ENCODE measurements around the gene GAPT.

The GAPT gene

GRCh38 chr5:58462154-58462553 is 29.1 kb upstream of the GAPT start:
- peak; percentile 44 for DNase-seq

GRCh38 chr5:58462623-58463230 is 28.5 kb upstream of the GAPT start:
- DNase-seq: peak; percentile 69

GRCh38 chr5:58466939-58467338 is 24.3 kb upstream of the GAPT start:
- peak; percentile 64 for DNase-seq

- DNase-seq: no peak
These were observed 21.3 kb upstream of the GAPT start for GRCh38 chr5:58469896-58470295.

GRCh38 chr5:58475404-58475803 is 15.8 kb upstream of the GAPT start:
- no peak for DNase-seq

GRCh38 chr5:58477760-58478376 is 13.4 kb upstream of the GAPT start:
- DNase-seq: peak; percentile 54

GRCh38 chr5:58481066-58481676 is 10.1 kb upstream of the GAPT start:
- DNase-seq: no peak

- no peak for DNase-seq
These were observed 9.4 kb upstream of the GAPT start for GRCh38 chr5:58481828-58482227.

GRCh38 chr5:58482536-58482935 is 8.7 kb upstream of the GAPT start:
- no peak for DNase-seq

- no peak for DNase-seq
These were observed 6.7 kb upstream of the GAPT start for GRCh38 chr5:58484505-58484904.

GRCh38 chr5:58486290-58486689 is 4.9 kb upstream of the GAPT start:
- DNase-seq: peak; percentile 27

GRCh38 chr5:58490402-58491050 is 709 bp upstream of the GAPT start:
- no peak for DNase-seq

GRCh38 chr5:58493141-58493540 is 1.9 kb downstream of the GAPT start:
- DNase-seq: peak; percentile 28

GRCh38 chr5:58496488-58496887 is 5.3 kb downstream of the GAPT start:
- DNase-seq: peak; percentile 5

- DNase-seq: no peak
These were observed 6.2 kb downstream of the GAPT start for GRCh38 chr5:58497386-58497785.

GRCh38 chr5:58497921-58498320 is 6.7 kb downstream of the GAPT start:
- peak; percentile 13 for DNase-seq

GRCh38 chr5:58498340-58498942 is 7.2 kb downstream of the GAPT start:
- DNase-seq: peak; percentile 50

- peak; percentile 44 for DNase-seq
These were observed 8.0 kb downstream of the GAPT start for GRCh38 chr5:58499231-58499630.

GRCh38 chr5:58499941-58500340 is 8.7 kb downstream of the GAPT start:
- DNase-seq: peak; percentile 22

- DNase-seq: no peak
These were observed 10.7 kb downstream of the GAPT start for GRCh38 chr5:58501778-58502417.

- DNase-seq: no peak
These were observed 12.3 kb downstream of the GAPT start for GRCh38 chr5:58503390-58504046.

- no peak for DNase-seq
These were observed 13.5 kb downstream of the GAPT start for GRCh38 chr5:58504766-58505165.

- no peak for DNase-seq
These were observed 14.3 kb downstream of the GAPT start for GRCh38 chr5:58505502-58505901.
